Nucleus accumbens (tissue), 56 donors: ENCODE data around the gene RBM46.
A peak's percentile ranks its signal among the peaks of the same experiment; 100 is the strongest.

Source experiments
- DNase-seq, 56 donors: peaks; one replicate each; lab custom pipeline; 2025; lab: John Stamatoyannopoulos, UW

Gene RBM46, protein sequence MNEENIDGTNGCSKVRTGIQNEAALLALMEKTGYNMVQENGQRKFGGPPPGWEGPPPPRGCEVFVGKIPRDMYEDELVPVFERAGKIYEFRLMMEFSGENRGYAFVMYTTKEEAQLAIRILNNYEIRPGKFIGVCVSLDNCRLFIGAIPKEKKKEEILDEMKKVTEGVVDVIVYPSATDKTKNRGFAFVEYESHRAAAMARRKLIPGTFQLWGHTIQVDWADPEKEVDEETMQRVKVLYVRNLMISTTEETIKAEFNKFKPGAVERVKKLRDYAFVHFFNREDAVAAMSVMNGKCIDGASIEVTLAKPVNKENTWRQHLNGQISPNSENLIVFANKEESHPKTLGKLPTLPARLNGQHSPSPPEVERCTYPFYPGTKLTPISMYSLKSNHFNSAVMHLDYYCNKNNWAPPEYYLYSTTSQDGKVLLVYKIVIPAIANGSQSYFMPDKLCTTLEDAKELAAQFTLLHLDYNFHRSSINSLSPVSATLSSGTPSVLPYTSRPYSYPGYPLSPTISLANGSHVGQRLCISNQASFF

GRCh38 chr4:154781126-154781982 lies at the start of gene RBM46:
Gene RBM46 (plus strand): TSS chr4:154781272. CDS start chr4:154796753, 15,481 bp downstream.
- DNase-seq = no peak

DNA sequence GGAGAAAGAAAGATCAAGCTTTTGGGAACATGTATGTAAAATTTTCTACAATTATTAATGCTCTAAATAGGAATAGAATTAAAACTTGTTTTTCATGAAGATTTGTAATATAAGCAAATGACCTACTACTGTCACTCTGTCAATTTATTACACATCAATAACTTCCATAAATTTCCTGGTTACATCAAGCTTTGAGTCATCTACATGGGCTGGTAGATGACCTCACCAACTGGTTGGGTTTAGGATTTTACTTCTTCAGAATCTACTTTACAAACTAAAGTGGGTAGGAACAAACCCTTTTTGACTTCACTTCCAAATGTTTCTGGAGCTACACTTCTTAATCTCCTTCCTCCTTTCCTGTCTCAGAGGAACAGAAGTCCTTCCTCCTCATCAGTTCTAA lies 49.3 kb upstream of the RBM46 start:
- DNase-seq = no peak

DNA sequence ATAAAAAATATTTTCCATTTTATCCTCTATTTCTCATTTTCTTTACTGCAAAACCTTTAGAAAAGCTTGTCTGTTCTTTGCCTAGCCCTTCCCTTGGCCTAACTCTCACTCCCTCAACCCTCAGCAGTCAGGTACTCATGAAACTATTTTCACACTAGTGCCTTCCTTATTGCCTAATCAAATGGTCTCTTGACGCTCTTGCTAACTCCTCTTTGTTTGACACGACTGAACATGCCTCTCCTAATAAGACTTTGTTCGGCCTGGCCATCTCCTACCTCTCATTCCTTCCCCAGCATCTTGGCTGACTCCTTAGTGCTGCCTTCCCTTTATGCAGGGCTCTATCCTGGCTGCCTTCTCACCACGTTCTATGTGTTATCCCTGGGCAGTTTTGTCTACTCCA lies 48.4 kb upstream of the RBM46 start:
- DNase-seq = no peak

DNA sequence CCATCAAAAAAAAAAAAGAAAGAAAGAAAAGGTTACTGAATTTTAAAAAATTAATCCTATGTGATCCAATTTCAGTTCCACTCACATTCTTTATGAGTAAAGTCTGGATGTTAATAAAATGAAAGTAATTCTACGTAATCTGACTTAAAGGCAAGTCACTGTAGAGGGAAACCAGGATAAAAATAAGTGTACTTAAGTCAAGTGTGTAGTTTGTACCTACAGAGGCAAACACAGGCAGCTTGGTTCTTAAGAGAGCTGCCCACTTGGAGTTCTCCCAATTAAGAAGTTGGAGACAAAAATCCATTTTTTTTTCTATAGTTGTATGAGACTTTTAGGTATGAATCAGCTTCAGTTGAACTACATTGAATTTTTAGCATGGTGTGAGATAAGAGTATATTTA lies 44.3 kb upstream of the RBM46 start:
- no peak for DNase-seq

- DNase-seq = peak in 2 of 56 donors; percentile 9 to 44
These were observed 42.6 kb upstream of the RBM46 start for GRCh38 chr4:154738426-154738825.

- no peak for DNase-seq
These were observed 42.0 kb upstream of the RBM46 start for GRCh38 chr4:154739111-154739510.

- DNase-seq = no peak
These were observed 40.6 kb upstream of the RBM46 start for GRCh38 chr4:154740462-154740861.

- no peak for DNase-seq
These were observed 39.9 kb upstream of the RBM46 start for GRCh38 chr4:154741131-154741665.

GRCh38 chr4:154741922-154742850 lies 38.9 kb upstream of the RBM46 start:
- DNase-seq = peak in 32 of 56 donors; percentile 6 to 56 (median 18)

DNA sequence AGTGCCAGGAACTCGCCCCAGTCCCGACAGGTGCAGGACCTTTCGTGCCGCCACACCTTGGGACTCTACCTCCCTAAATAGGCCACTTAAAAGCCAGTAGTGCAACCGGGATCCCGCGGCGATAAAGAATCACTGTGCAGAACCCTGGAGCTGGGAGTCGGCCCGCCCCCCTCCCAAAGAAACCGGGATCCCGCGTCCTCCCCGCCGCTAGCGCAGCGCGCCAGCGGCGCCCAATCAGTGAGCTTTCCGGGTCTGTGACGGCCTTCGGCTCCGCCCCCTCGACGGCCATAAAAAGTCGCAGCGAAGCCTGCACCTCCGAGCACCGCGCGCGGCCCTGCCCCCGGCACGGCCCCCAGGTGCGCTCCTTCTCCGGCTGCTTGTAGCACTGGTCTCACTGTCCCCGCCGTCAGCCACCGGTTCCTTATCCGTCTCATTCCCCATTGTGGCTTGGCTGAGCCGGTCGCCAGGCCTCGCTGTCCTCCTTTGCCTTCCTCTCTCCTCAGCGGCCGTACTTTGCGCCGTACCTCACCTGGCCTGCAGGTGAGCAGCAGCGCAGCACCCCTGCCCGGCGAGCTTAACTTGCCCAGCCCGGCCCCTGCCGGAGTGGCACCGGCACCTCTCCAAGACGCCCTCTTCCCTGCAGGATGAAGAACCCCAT lies 37.3 kb upstream of the RBM46 start, which contains the start of gene LRAT:
Gene LRAT, plus strand, starts transcription at position 318 of the 658 bp plus-strand sequence. Its CDS starts 327 bp downstream, at position 645.
- DNase-seq = peak in 40 of 56 donors; percentile 5 to 74 (median 29)

DNA sequence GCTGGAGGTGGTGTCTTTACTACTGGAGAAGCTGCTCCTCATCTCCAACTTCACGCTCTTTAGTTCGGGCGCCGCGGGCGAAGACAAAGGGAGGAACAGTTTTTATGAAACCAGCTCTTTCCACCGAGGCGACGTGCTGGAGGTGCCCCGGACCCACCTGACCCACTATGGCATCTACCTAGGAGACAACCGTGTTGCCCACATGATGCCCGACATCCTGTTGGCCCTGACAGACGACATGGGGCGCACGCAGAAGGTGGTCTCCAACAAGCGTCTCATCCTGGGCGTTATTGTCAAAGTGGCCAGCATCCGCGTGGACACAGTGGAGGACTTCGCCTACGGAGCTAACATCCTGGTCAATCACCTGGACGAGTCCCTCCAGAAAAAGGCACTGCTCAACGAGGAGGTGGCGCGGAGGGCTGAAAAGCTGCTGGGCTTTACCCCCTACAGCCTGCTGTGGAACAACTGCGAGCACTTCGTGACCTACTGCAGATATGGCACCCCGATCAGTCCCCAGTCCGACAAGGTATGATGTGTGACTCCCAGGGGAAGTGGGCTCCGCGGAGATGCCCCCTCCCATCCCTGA lies 36.6 kb upstream of the RBM46 start:
- peak in 1 of 56 donors; percentile 24 for DNase-seq

- DNase-seq = no peak
These were observed 23.4 kb upstream of the RBM46 start for GRCh38 chr4:154757713-154758112.

- DNase-seq = no peak
These were observed 20.2 kb upstream of the RBM46 start for GRCh38 chr4:154760895-154761294.

DNA sequence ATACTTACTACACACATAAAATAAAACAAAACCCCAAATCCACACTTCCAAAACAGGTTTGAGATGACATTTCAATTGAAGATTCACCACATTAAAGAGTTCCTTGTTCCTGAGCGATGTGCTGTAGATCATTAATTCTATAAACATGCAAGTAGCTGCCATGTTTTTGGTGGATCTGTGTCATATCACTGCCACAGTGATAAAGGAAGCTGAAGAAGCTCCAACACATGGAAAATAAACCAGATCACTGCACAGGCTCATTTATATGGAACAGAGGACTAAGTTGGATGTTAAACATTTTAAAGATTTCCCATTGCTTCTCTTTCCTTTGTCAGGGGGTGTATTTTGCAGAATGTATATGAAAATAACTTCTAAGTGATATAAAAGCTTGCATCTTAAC lies 2.8 kb upstream of the RBM46 start:
- DNase-seq = no peak

- no peak for DNase-seq
These were observed 1.6 kb upstream of the RBM46 start for GRCh38 chr4:154779362-154779947.

GRCh38 chr4:154781983-154782293 lies 866 bp downstream of the RBM46 start:
- no peak for DNase-seq

GRCh38 chr4:154807042-154807630 lies 26.1 kb downstream of the RBM46 start:
- no peak for DNase-seq

DNA sequence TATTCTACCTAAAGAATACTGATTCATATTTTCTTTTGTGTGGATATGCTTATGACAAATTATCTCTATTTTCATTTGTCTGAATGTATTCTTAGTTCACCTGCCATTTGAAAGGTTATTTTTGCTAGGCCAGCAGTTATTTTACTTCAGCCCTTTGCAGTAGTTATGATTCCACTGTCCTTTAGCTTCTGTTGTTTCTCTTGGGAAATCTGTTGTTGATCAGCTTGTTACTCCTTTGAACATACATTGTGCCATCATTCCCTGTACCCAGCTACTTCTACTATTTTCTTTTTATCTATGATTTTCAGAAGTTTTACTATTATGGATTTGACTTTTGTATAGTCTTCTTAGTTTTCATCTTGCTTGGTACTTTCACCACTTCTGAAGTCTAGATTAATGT lies 37.2 kb downstream of the RBM46 start:
- no peak for DNase-seq
